Measurements from ENCODE around the gene BCL2A1.
"Not testable (repeated sequence)": the region's sequence is repeated elsewhere in the genome, so short reads cannot be mapped to it uniquely, and the experiment has no call there.

Gene BCL2A1

DNA sequence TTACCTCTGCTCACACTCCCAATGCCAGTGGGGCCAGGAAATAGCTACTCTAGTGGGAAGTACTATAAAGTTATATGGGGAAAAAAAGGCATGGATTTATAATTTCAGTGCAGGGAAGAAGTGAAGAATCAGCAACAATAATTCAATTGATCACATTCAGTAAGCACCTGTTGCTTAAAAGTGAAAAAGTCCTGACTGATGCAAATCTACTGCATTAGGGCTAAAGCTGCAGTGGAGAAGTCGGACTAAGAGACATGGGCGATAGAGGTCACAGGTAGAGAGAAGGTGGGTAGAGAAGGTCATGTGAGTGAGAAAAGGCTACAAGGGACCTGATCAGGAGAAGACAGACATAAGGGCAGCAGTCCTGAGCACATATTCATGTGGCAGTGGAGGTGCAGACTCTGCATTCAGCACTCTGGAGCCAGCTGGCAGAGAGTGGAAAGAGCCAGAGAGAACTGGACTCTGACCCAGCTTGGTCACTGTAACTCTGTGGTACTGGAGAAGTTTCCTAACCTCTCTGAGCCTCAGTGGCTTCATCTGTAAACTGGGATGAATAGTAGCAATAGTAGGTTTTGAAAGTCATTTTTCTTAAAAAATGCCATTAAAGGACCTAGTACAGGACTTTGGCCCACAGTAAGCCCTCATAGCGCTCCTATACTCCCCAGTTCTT lies 17.6 kb upstream of the BCL2A1 start:
- DNase-seq = no peak

DNA sequence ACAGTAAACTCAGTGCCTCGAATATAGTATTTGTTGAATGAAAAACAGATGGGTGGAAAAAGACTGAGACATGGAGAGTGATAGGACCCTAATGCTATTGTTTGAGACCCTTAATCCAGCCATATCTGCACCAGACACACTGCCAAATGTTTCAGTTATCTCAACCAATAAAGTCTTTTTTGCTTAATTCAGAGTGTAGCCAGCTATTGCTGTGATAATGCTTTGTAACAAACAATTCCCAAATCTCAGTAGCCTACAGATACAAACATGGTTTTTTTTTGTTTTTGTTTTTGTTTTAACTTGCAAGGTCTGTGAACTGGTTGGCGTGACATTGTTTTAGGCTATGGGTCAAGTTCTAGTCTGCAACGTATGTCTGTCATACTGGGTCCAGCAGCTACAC lies 17.0 kb upstream of the BCL2A1 start:
- DNase-seq = no peak

DNA sequence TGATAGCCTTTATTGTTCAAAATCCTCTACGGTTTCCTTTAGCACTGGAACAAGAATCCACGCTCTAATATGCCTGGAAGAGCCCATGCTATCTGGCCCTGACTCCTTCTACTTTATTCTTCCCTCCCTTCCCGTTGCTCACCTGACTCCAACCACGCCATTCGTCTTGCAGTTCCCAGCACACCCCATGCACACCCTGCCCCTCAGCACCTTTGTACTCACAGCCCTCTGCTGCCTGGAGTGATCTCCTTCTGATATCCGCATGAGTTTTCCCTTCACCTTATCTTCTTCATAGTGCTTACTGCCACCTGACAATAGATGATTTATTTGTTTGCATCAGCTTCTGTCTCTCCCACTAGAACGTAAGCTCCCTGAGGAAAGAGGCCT lies 16.6 kb upstream of the BCL2A1 start:
- DNase-seq = no peak

DNA sequence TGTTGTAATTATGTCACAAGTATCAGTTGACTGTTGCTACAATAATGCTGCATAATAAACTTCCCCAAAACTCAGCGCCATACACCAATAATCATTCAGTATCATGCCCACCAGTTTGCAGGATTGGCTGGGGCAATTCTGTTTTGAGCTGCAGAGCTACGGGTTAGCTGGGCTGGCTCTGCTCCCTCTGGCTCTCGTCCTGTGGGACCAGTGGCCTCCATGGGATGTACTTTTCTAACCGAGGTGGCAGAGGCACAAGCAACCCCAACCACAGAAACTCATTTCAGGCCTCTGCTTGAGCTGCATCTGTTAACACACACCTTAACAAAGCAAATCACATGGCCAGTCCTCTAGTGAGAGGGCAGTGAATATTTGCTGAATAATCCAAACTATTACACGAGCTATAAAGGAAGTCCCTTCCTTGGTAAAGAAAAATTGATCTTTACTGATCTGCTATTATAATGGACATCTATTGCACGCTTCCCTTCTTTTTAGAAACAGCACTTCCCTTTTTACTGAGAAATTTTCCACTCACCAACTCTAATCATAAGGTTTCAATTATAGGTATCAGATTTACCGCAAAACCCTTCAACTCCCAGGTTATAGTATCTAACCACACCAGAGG lies 10.9 kb upstream of the BCL2A1 start:
- DNase-seq = no peak

DNA sequence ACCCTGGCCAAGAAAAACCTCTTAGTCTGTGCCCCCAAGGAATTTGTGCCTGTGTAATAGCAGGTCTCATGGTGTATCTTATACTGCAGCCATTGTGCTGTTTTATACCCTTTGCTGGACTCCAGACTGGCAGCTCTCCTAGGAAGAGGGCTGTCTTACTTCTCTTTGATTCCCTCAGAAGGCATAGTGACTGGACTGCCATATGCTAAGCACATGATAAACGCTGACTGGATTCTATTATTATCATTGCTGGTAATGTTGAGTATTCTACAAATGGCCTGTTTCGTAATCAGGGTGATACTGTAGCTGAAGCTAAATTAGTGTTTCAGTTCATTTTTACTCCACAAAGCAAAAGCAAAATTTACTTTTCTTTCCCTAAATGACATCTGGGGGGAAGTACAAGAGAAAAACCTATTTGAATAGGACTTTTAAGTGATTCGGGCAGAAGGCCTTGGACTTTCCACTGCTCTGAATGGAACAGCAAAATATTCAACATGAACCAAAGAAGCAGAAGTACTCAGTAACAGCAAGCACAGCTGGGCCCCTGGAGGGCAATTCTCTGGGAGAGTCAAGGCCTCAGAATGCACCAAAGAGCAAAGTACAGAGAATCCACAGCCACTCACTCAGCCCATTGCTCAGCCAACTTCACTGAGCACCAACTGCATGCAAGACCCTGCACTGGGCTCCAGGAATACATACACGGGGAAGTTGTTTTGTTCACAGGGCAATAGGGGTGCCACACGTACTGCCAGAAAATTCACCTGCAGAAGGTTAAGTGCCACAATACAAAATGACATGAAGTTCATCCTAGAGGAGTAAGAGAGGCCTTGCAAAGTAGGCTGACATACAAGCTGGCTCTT lies 7.9 kb upstream of the BCL2A1 start:
- DNase-seq = no peak

DNA sequence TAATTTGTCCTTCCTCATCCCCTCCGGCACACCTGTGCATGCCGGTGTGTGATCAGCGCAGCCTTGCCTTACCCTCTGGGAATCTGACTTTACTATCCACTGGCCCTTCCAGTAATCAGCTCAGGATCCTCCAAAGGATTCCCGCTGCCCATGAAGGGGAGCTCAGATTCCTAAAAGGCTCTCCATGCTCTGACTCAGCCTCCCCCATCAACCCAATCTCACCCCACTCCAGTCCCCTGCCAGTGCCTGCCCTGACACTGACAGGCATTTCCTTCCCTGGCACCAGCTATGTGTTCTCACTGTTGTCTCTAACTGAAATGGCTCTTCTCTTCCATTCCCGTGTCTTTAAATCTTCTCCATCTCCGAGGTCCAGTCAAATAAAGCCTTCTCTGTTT lies 7.3 kb upstream of the BCL2A1 start:
- DNase-seq = no peak

DNA sequence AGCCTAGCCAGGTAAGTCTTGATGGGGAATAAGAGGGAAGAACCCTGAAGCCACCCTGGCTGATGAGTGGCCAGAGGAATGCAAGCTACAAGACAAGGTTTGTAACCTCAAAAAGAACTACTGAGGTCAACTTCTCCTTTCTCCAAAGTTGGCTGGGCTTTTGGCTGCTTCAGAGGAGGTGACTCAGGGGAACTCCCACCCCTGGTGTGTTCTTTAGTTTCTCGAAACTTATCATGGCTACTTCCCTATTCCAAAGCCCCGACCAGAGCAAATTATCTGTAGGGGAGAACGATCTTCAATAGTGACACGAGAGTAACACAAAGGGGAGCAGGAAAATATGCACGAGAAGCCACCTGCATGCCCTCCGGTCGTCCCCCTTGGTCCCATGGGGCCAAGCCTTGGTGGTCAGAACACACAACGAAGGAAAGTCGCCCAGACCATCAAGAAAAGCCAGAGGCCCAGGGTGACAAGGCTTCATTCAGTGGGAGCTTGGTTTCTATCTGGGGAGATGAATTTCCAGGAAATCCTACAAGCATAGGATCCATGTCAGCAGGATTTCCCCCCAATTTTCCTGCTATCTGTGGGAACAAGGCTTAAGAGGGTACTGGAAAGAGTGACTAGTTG lies 6.5 kb upstream of the BCL2A1 start:
- no peak for DNase-seq

DNA sequence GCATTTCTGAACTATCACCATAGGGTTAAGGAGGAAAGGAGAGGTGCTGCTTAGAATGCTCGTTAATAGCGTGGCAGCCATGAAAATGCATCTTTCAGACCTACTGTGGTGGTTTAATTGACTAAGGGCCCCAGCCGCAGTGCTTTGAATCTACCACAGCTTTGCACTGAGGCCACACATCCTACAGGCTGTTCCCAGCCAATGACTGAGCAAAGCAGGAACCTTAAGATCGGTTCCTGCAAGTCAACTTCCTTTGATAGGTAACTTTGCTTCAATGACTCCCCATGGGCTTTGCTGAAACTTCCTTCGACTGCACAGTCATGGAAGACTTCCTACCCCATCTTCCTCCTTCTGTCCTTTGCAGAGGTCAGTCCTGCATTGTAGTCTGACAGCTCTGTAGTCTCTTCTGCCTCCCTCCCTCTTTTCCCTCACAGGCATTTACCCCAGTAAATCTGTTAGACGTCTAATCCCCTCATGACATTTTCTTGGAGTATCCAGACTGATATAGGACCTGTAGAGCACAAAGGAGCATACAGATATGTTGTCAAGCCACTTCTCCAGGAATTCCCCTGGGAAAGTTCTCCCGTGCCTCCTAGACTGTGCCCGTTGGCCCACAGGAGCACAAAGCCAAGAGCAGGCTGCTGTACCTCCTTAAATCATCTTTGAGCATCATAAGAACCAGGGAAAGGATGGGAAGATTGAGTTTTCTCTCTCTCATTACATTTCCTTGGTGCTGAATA lies 2.6 kb upstream of the BCL2A1 start:
- no peak for DNase-seq

DNA sequence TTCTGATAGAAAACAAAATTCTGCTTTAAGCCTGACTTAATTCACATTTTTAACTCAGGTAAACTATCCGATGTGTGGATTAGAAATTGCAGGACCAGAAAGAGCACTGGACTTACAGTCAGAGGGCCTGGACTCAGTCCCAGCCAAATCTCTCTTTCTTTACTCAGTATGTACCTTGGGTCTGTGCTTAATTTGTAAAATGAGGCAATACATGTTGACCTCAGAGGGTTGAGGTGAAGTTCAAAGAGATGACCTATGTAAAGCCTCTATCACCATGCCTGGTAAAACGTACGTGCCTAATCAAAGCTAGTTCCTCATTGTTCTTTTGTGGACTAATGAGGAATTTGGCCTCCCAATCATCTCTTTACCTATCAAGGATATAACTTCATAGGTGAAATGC lies 1.9 kb upstream of the BCL2A1 start:
- DNase-seq = no peak

DNA sequence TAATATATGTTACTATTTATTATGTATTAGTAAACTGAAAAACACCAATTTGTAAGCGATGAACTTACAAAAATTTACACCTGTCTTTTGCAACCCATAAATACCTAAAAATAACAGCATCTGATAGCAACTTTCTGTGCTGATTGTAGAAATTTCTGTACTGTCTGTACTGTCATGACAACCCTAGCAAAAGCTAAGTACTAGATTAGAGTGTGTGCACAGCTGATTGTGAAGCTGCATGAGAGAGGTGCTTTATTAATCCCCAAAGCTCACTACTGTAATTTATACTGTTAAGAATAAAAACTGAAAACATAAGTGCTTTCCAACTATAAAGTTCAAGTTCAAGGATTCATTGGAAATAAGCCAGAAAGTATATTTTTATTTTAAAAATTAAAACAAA lies 815 bp downstream of the BCL2A1 start:
- no peak for DNase-seq

DNA sequence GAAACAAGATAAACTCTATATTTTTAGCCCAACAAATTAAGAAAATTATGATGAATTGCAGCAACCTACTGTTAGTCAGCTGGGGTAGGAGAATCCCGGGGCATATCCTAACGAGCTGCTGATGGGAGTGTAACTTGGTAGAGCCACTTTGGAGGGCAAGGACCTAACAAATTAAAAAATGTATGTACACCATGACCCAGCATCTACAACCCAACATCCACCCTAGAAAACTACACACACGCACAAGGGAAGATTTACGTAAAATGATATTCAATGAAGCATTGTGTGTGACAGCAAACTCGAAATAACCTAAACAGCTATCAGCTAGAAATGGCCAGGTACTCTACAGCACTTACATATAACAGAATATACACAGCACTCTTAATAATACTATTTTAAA lies 1.9 kb downstream of the BCL2A1 start:
- no peak for DNase-seq

DNA sequence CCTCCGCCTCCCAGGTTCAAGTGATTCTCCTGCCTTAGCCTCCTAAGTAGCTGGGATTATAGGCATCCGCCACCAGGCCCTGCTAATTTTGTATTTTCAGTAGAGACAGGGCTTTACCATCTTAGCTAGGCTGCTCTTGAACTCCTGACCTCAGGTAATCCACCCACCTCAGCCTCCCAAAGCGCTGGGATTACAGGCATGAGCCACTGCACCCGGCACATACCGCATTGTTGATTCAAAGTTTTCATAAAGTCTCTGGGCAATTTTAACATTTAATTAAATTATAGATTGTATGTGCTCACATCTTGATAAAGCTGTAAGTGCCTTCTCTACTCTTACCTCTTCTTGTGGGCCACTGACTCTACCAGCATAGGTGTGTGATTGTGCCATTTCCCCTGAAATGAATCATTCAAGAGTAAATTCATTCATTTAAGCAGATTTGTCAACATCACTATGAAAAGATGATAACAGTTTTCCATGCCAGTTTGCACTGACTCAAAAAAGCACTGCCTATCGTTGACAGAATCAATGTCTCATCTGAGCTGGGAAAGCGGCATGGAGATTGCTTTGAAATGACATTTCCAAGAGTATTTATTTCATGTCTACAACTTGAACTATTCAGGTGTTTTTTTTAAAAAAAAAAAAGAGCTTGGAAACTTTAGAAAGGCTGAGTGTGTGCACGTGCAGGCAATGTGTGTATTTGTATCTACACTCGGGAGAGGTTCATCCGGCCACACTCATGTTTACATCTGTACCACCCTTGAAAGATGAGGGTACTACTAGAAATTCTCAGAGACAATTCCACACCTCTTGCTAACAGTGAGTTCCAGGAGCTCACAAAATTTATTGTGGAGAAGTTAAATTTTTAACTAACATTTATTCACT lies 3.5 kb downstream of the BCL2A1 start:
- DNase-seq = no peak

DNA sequence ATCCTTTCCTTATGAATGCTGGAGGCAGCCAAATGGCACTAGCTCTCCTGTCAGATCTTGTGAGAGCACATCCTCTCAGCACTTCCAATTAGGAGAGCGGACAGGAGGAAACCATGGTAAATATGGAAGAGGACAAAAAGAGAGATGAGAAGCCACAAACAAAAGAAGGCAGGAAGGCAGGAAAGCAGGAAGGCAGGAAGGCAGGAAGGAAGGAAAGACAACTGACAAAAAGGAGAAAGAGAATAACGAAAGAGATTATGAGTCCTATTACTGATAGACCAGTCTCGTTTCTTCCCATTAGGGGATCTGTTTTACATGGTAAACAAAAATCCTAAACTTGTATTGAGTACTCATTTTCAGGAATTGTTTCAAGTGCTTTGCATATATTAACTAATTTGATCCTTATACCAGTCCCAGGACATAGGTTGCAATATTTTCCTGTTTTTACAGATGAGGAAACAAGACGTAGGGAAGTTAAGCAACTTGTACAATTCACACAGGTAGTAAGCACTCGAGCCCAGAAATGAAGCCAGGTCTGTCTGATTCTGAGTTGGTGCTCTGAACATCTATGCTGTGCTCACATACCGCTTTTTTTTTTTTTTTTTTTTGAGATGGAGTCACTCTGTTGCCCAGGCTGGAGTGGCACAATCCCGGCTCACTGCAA lies 4.2 kb downstream of the BCL2A1 start:
- DNase-seq = no peak

DNA sequence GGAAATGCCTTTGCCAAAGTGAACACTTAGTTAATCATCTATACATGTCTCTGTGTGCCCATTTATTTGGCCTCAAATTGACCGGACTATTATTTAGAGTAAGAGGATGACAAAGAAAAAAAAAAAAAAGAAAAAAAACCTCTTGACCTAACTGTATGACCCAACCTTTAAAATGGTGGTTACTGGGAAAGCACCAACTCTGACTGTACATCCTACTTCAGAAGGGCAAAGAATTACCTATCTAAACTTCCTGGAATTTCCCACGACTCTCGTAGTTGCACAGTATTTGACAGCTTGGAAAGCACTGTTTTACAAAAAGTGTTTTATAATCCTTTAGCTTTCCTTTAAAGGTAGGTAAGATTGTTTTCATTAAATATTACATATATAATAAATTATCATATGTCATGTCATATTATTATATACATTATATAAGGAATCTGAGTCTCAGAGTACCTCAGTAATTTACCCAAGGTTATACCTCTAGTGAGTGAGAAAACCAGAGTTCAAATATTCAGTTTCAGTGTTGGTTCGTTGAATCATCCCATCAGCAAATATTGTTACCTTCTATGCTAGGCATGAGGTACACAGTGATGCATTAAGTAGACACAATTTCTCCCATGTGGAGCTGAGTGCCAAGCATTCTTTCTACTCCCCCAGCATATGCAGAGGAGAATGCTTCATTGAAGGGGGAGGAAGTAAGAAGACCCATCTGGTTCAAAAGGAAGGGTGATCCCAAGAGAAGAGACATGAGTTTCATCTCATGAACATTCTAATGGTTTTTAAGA lies 5.0 kb downstream of the BCL2A1 start:
- DNase-seq = no peak

DNA sequence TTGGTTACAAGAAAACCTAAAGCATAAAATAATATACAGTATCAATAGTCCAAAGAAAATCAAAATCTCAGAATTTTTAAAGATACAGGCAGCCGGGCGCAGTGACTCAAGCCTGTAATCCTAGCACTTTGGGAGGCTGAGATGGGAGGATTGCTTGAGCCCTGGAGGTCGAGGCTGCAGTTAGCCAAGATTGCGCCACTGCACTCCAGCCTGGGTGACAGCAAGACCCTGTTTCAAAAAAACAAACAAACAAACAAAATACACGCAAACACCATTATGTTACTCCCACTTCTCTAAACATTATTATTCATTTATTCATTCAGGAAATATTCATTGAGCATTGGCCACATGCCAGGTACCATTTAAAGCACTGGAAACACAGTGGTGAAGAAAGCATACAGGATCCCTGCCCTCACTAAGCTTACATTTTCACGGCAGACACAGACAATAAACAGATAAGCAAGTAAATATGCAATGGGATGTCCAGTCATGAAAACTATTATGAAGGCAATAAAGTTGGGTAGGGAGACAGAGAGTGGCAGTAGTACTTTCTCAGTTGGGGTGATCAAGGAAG lies 6.7 kb downstream of the BCL2A1 start:
- no peak for DNase-seq

DNA sequence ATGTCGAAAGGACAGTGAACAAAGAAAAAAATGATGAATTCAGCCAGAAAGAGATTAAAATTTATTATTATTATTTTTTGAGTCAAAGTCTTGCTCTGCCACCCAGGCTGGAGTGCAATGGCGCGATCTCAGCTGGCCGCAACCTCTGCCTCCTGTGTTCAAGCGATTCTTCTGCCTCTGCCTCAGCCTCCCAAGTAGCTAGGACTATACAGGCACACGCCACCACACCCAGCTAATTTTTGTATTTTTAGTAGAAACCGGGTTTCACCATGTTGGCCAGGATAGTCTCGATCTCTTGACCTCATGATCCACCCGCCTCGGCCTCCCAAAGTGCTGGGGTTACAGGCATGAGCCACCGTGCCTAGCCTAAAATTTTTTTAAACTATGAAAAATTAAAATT lies 8.1 kb downstream of the BCL2A1 start:
- DNase-seq = not testable (repeated sequence)

DNA sequence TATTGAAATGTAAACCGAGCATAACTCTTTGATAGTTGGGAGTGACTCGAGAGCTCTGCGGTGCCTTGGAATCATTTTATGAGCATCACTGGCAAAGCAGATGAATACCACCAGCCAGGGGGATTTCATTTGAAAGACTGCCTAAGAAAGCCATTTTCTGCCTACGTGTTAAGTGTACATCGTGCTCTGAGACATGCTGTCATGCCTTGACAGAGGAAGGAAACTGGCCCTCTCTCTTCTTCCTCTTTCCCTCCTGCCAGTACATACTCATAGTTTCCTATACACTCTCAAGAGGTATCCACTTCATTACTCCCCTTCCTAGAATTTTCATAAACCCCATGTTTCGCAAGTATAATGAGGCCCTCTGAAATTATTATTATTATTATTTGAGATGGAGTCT lies 8.8 kb downstream of the BCL2A1 start:
- DNase-seq = no peak

DNA sequence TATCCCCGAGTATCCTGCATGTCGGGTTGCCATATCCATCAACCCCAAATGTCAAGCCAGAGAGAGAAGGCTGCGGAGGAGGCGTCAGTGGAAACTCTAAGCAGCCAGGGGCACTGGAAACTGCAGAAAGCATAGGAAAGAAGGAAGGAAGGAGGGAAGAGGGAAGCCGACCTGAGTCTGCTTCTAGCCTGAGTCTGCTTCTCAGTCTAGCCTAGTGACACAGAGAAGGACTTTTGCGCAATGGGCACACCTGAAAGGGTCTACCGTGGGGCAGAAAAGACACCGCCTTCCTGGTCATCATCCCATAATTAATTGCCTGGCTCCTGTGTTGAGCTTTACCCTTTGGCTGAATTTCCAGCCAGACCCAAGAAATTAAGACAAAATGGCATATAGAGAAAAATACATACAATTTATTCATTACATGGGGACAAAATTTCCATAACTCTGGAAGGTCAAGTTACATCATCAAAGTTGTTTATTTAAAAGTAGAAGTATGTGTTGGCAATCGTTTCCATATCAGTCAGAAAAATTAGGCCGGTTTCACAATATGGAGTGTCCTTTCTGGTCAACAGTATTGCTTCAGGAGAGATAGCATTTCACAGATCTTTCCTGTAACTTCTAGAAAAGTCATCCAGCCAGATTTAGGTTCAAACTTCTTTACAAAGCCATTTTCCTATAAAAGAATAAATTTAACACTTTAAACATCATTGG lies 10.3 kb downstream of the BCL2A1 start:
- no peak for DNase-seq

DNA sequence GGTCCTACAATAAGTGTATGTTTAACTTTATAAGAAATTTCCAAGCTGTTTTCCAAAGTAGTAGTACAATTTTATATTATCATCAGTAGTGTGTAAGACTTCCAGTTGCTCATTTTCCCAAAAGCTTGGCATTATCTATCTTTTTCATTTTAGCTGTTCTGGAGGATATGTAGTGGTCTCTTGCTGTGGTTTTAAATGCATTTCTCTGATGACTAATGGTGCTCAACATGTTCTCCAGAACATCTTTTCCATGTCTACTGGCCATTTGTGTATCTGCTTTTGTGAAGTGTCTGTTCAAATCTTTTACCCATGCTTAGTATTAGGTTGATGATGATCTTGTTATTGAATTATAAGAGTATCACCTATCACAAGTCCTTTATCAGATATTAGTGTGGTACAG lies 13.3 kb downstream of the BCL2A1 start:
- no peak for DNase-seq

Measured in NCI-H2029 (cell line).